ENCODE measurements around the gene ANO9.

The ANO9 gene

GRCh38 chr11:468036-468435 is 26.2 kb upstream of the ANO9 start:
- DNase-seq (ENCODE audit: low spot score), result no peak
- no peak for TF ChIP-seq CTCF (IDR thresholded peaks at IDR 0.05; ENCODE audit: extremely low read depth, insufficient read depth, missing control alignments)
- in situ Hi-C loops (cut with MboI; ENCODE audit: low pct_unique_long_range_greater_than_20kb, low sequenced_read_pairs, unreplicated experiment), result no loop called here

- in situ Hi-C loops (cut with MboI; ENCODE audit: low pct_unique_long_range_greater_than_20kb, low sequenced_read_pairs, unreplicated experiment), result no loop called here
Observed at GRCh38 chr11:465896-466530, 24.2 kb upstream of the ANO9 start.

GRCh38 chr11:464316-464715 is 22.5 kb upstream of the ANO9 start:
- in situ Hi-C loops (cut with MboI; ENCODE audit: low pct_unique_long_range_greater_than_20kb, low sequenced_read_pairs, unreplicated experiment), result no loop called here
- TF ChIP-seq CTCF (IDR thresholded peaks at IDR 0.05; ENCODE audit: extremely low read depth, insufficient read depth, missing control alignments), result no peak
- DNase-seq (ENCODE audit: low spot score), result no peak

More at GRCh38 chr11:465896-466530, 24.2 kb upstream of the ANO9 start:
- no peak for TF ChIP-seq CTCF (IDR thresholded peaks at IDR 0.05; ENCODE audit: extremely low read depth, insufficient read depth, missing control alignments)
- DNase-seq (ENCODE audit: low spot score), result no peak

GRCh38 chr11:462107-462890 is 20.5 kb upstream of the ANO9 start:
- in situ Hi-C loops (cut with MboI; ENCODE audit: low pct_unique_long_range_greater_than_20kb, low sequenced_read_pairs, unreplicated experiment), result no loop called here
- no peak for TF ChIP-seq CTCF (IDR thresholded peaks at IDR 0.05; ENCODE audit: extremely low read depth, insufficient read depth, missing control alignments)
- no peak for DNase-seq (ENCODE audit: low spot score)

- no peak for TF ChIP-seq CTCF (IDR thresholded peaks at IDR 0.05; ENCODE audit: extremely low read depth, insufficient read depth, missing control alignments)
- in situ Hi-C loops (cut with MboI; ENCODE audit: low pct_unique_long_range_greater_than_20kb, low sequenced_read_pairs, unreplicated experiment), result no loop called here
- DNase-seq (ENCODE audit: low spot score), result no peak
Observed at GRCh38 chr11:461626-462025, 19.8 kb upstream of the ANO9 start.

- no peak for TF ChIP-seq CTCF (IDR thresholded peaks at IDR 0.05; ENCODE audit: extremely low read depth, insufficient read depth, missing control alignments)
- DNase-seq (ENCODE audit: low spot score), result no peak
- in situ Hi-C loops (cut with MboI; ENCODE audit: low pct_unique_long_range_greater_than_20kb, low sequenced_read_pairs, unreplicated experiment), result no loop called here
Observed at GRCh38 chr11:460331-461199, 18.8 kb upstream of the ANO9 start.
